ENCODE measurements around the gene PRDM13. TPM values are rescaled to one million over a fixed set of nuclear protein-coding genes. Genes with fewer than 3 reads are reported as not detected.
A peak's percentile ranks its signal among the peaks of the same experiment; 100 is the strongest.

Gene PRDM13
- total and polyA plus RNA-seq, 4 donors = not detected

- WGBS = 18% methylated on average over 2 of the region's 2 CpGs
These were observed 3.4 kb downstream of the PRDM13 start for GRCh38 chr6:99609905-99610489.

DNA sequence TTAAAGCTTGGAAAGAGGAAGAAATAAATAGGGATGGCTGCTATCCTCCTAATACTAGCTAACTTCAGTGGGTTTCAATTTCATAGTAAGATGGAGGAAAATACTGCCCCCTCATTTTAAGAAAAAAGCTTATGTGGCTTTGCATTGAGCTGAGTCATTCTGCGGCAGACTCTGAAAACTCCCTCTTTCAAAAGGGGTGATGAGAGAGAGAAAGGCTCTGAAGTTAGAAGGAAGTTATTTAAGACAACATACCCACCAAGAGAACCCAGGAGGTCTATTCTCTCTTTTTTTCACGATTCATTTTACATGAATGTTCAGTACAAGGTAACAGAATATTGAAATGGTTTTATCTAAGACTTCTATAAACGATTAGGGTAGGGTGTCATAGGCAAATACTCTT lies 4.5 kb downstream of the PRDM13 start:
- no peak for DNase-seq (ENCODE audit: low spot score)
- no peaks in the 10 kb centered on the region for H3K36me3 ChIP-seq (ENCODE audit: control insufficient read depth in 4 of 4, insufficient read depth in 3 of 4, low read depth in 1 of 4, low read length in 3 of 4)
- no peak for TF ChIP-seq GABPA (IDR thresholded peaks at IDR 0.05 in 1 of 2, conservative IDR thresholded peaks at IDR 0.05 in 1 of 2)
- peaks cover 19 to 42% (median 28%) of the 10 kb centered on the region in 4 donors for H3K27me3 ChIP-seq (ENCODE audit: control insufficient read depth in 4 of 4, insufficient read depth in 4 of 4, low read length in 3 of 4)
- WGBS = 2% methylated on average over 3 of the region's 3 CpGs
- no peak overlapping the region for H3K9ac ChIP-seq (ENCODE audit: low read depth in 1 of 2, low read length in 2 of 2)
- H3K4me3 ChIP-seq (ENCODE audit: low read depth in 1 of 3, low read length in 3 of 3) = no peak overlapping the region
- no peaks in the 10 kb centered on the region for H3K9me3 ChIP-seq (ENCODE audit: control insufficient read depth in 4 of 4, low read length in 3 of 4)
- H3K4me1 ChIP-seq (ENCODE audit: control insufficient read depth in 4 of 4, insufficient read depth in 4 of 4, low read length in 3 of 4) = peaks cover 12 to 27% (median 16%) of the 10 kb centered on the region in 4 donors
- no peak overlapping the region for H3K27ac ChIP-seq (ENCODE audit: low read depth in 1 of 2, low read length in 2 of 2)

More at GRCh38 chr6:99609905-99610489, 3.4 kb downstream of the PRDM13 start:
- Histone ChIP-seq H3K36me3 (ENCODE audit: control insufficient read depth in 4 of 4, insufficient read depth in 3 of 4, low read depth in 1 of 4, low read length in 3 of 4) (no peaks in the 10 kb centered on the region), H3K4me3 (ENCODE audit: low read depth in 1 of 3, low read length in 3 of 3) (no peak overlapping the region), H3K27me3 (ENCODE audit: control insufficient read depth in 4 of 4, insufficient read depth in 4 of 4, low read length in 3 of 4) (peaks cover 21 to 47% (median 33%) of the 10 kb centered on the region in 4 donors), H3K9me3 (ENCODE audit: control insufficient read depth in 4 of 4, low read length in 3 of 4) (no peaks in the 10 kb centered on the region), H3K27ac (ENCODE audit: low read depth in 1 of 2, low read length in 2 of 2) (no peak overlapping the region), H3K9ac (ENCODE audit: low read depth in 1 of 2, low read length in 2 of 2) (no peak overlapping the region), H3K4me1 (ENCODE audit: control insufficient read depth in 4 of 4, insufficient read depth in 4 of 4, low read length in 3 of 4) (peaks cover 12 to 26% (median 16%) of the 10 kb centered on the region in 4 donors)
- DNase-seq (ENCODE audit: low spot score) = no peak
- no peak for TF ChIP-seq EGR1 (IDR thresholded peaks at IDR 0.05; ENCODE audit: low read depth in 2 of 2)
- TF ChIP-seq, protein P1, sequence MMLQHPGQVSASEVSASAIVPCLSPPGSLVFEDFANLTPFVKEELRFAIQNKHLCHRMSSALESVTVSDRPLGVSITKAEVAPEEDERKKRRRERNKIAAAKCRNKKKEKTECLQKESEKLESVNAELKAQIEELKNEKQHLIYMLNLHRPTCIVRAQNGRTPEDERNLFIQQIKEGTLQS (IDR thresholded peaks at IDR 0.05) = no peak

GRCh38 chr6:99612551-99613408 lies 6.1 kb downstream of the PRDM13 start:
- DNase-seq (ENCODE audit: low spot score) = no peak
- Histone ChIP-seq H3K9me3 (ENCODE audit: control insufficient read depth in 4 of 4, low read length in 3 of 4) (no peaks in the 10 kb centered on the region), H3K4me1 (ENCODE audit: control insufficient read depth in 4 of 4, insufficient read depth in 4 of 4, low read length in 3 of 4) (peaks cover 12 to 22% (median 16%) of the 10 kb centered on the region in 4 donors), H3K4me3 (ENCODE audit: low read depth in 1 of 3, low read length in 3 of 3) (peak overlapping the region in 1 of 3 donors; percentile 53), H3K27ac (ENCODE audit: low read depth in 1 of 2, low read length in 2 of 2) (no peak overlapping the region), H3K9ac (ENCODE audit: low read depth in 1 of 2, low read length in 2 of 2) (no peak overlapping the region), H3K27me3 (ENCODE audit: control insufficient read depth in 4 of 4, insufficient read depth in 4 of 4, low read length in 3 of 4) (peaks cover 11 to 39% (median 27%) of the 10 kb centered on the region in 4 donors), H3K36me3 (ENCODE audit: control insufficient read depth in 4 of 4, insufficient read depth in 3 of 4, low read depth in 1 of 4, low read length in 3 of 4) (no peaks in the 10 kb centered on the region)
- 11% methylated on average over 56 of the region's 56 CpGs for WGBS
- no peak for TF ChIP-seq YY1 (IDR thresholded peaks at IDR 0.05)
- TF ChIP-seq, protein P2, sequence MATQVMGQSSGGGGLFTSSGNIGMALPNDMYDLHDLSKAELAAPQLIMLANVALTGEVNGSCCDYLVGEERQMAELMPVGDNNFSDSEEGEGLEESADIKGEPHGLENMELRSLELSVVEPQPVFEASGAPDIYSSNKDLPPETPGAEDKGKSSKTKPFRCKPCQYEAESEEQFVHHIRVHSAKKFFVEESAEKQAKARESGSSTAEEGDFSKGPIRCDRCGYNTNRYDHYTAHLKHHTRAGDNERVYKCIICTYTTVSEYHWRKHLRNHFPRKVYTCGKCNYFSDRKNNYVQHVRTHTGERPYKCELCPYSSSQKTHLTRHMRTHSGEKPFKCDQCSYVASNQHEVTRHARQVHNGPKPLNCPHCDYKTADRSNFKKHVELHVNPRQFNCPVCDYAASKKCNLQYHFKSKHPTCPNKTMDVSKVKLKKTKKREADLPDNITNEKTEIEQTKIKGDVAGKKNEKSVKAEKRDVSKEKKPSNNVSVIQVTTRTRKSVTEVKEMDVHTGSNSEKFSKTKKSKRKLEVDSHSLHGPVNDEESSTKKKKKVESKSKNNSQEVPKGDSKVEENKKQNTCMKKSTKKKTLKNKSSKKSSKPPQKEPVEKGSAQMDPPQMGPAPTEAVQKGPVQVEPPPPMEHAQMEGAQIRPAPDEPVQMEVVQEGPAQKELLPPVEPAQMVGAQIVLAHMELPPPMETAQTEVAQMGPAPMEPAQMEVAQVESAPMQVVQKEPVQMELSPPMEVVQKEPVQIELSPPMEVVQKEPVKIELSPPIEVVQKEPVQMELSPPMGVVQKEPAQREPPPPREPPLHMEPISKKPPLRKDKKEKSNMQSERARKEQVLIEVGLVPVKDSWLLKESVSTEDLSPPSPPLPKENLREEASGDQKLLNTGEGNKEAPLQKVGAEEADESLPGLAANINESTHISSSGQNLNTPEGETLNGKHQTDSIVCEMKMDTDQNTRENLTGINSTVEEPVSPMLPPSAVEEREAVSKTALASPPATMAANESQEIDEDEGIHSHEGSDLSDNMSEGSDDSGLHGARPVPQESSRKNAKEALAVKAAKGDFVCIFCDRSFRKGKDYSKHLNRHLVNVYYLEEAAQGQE (IDR thresholded peaks at IDR 0.05) = no peak

DNA sequence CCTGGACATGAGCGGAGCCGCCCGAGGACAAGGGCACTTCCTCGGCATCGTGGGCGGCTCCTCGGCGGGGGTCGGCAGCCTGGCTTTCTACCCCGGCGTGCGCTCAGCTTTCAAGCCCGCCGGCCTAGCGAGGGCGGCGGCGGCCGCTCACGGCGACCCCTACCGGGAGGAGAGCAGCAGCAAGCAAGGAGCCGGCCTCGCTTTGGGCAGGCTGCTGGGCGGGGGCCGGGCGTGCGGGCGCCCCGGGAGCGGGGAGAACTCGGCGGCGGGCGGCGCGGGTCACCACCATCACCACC lies 6.7 kb downstream of the PRDM13 start:
- Histone ChIP-seq H3K4me1 (ENCODE audit: control insufficient read depth in 4 of 4, insufficient read depth in 4 of 4, low read length in 3 of 4) (peaks cover 12 to 22% (median 16%) of the 10 kb centered on the region in 4 donors), H3K36me3 (ENCODE audit: control insufficient read depth in 4 of 4, insufficient read depth in 3 of 4, low read depth in 1 of 4, low read length in 3 of 4) (no peaks in the 10 kb centered on the region), H3K27ac (ENCODE audit: low read depth in 1 of 2, low read length in 2 of 2) (no peak overlapping the region), H3K9ac (ENCODE audit: low read depth in 1 of 2, low read length in 2 of 2) (no peak overlapping the region), H3K4me3 (ENCODE audit: low read depth in 1 of 3, low read length in 3 of 3) (peak overlapping the region in 1 of 3 donors; percentile 53), H3K27me3 (ENCODE audit: control insufficient read depth in 4 of 4, insufficient read depth in 4 of 4, low read length in 3 of 4) (peaks cover 11 to 36% (median 24%) of the 10 kb centered on the region in 4 donors), H3K9me3 (ENCODE audit: control insufficient read depth in 4 of 4, low read length in 3 of 4) (peaks cover 0 to under 1% (median 0%) of the 10 kb centered on the region in 4 donors)
- TF ChIP-seq GABPA (IDR thresholded peaks at IDR 0.05 in 1 of 2, conservative IDR thresholded peaks at IDR 0.05 in 1 of 2) = no peak
- TF ChIP-seq CTCF (IDR thresholded peaks at IDR 0.05; ENCODE audit: low read depth, low read length, missing input control) = peak; percentile 22
- no peak for TF ChIP-seq NR2F2 (IDR thresholded peaks at IDR 0.05)
- TF ChIP-seq RAD21 (IDR thresholded peaks at IDR 0.05) = peak in 1 of 2 donors; percentile 20
- WGBS = 2% methylated on average over 37 of the region's 37 CpGs
- DNase-seq (ENCODE audit: low spot score) = peak; percentile 45

All from liver (tissue), 9 donors.